ENCODE data around the gene ZKSCAN8. TPM values are rescaled to one million over a fixed set of nuclear protein-coding genes. Genes with fewer than 3 reads are reported as not detected.

Gene ZKSCAN8
- total and polyA plus RNA-seq, 5 donors = 5.5 to 18.2 (median 15.8) TPM

- 40% methylated on average over 1 of the region's 1 CpG for WGBS
- H3K4me3 ChIP-seq (ENCODE audit: low read length) = no peak overlapping the region
- H3K27ac ChIP-seq (ENCODE audit: low read length) = no peak overlapping the region
- H3K9me3 ChIP-seq (ENCODE audit: control insufficient read depth, low read length) = no peaks in the 10 kb centered on the region
- DNase-seq (no peak), ATAC-seq (no peak)
- no peaks in the 10 kb centered on the region for H3K4me1 ChIP-seq (ENCODE audit: control insufficient read depth, insufficient read depth, low read length)
- intact Hi-C loops (cut with DNase I) = no loop called here
- no peaks in the 10 kb centered on the region for H3K27me3 ChIP-seq (ENCODE audit: control insufficient read depth, insufficient read depth)
Measured at GRCh38 chr6:28165563-28165962, 23.9 kb downstream of the ZKSCAN8 start.

DNA sequence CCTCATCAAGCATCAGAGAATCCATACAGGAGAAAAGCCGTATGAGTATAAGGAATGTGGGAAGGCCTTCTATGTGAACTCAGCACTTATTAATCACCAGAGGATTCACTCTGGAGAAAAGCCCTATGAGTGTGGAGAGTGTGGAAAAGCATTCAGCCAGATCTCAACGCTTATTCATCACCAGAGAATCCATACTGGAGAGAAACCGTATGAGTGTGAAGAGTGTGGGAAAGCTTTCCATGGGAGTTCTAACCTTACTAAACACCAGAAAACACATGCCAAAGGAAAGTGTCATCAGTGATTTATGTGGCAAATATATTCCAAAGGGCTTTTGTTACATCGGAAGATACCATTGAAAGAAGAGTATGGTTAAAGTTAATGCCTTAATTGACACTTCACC is 25.4 kb downstream of the ZKSCAN8 start:
- no peaks in the 10 kb centered on the region for H3K9me3 ChIP-seq (ENCODE audit: control insufficient read depth, low read length)
- intact Hi-C loops (cut with DNase I) = no loop called here
- H3K4me3 ChIP-seq (ENCODE audit: low read length) = no peak overlapping the region
- no peaks in the 10 kb centered on the region for H3K4me1 ChIP-seq (ENCODE audit: control insufficient read depth, insufficient read depth, low read length)
- DNase-seq = no peak
- WGBS = 69% methylated on average over 4 of the region's 4 CpGs
- no peak overlapping the region for H3K27ac ChIP-seq (ENCODE audit: low read length)
- ATAC-seq = no peak
- no peaks in the 10 kb centered on the region for H3K27me3 ChIP-seq (ENCODE audit: control insufficient read depth, insufficient read depth)

- H3K9me3 ChIP-seq (ENCODE audit: control insufficient read depth, low read length) = no peaks in the 10 kb centered on the region
- intact Hi-C loops (cut with DNase I) = no loop called here
- no peak overlapping the region for H3K27ac ChIP-seq (ENCODE audit: low read length)
- ATAC-seq (no peak), DNase-seq (no peak)
- H3K27me3 ChIP-seq (ENCODE audit: control insufficient read depth, insufficient read depth) = no peaks in the 10 kb centered on the region
- 71% methylated on average over 1 of the region's 1 CpG for WGBS
- H3K4me3 ChIP-seq (ENCODE audit: low read length) = no peak overlapping the region
- H3K4me1 ChIP-seq (ENCODE audit: control insufficient read depth, insufficient read depth, low read length) = no peaks in the 10 kb centered on the region
Measured at GRCh38 chr6:28167926-28168325, 26.2 kb downstream of the ZKSCAN8 start.

- ATAC-seq (no peak), DNase-seq (no peak)
- no peaks in the 10 kb centered on the region for H3K4me1 ChIP-seq (ENCODE audit: control insufficient read depth, insufficient read depth, low read length)
- H3K27ac ChIP-seq (ENCODE audit: low read length) = no peak overlapping the region
- WGBS = 25% methylated on average over 2 of the region's 2 CpGs
- no peak overlapping the region for H3K4me3 ChIP-seq (ENCODE audit: low read length)
- intact Hi-C loops (cut with DNase I) = no loop called here
- no peaks in the 10 kb centered on the region for H3K9me3 ChIP-seq (ENCODE audit: control insufficient read depth, low read length)
- no peaks in the 10 kb centered on the region for H3K27me3 ChIP-seq (ENCODE audit: control insufficient read depth, insufficient read depth)
Measured at GRCh38 chr6:28171271-28171670, 29.6 kb downstream of the ZKSCAN8 start.

DNA sequence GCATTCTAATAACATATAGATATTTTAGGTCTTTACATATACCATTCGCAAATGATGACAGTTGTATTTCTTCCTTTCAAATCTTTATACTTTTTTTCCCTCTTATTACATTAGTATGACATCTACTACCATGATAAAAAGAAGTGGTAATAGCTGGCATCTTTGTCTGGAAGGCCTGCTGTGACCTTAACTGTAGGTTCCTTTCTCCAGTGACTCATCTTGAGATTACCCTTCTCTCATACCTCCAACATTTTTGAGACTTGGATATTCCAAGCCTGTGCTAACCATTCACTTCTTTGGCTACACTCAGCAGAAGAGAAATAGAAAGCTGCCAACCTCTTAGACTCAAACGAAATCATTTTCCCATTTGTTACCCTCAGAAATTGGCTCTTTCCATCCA is 30.3 kb downstream of the ZKSCAN8 start:
- no peak for DNase-seq
- intact Hi-C loops (cut with DNase I) = no loop called here
- WGBS = 89% methylated on average over 2 of the region's 2 CpGs
- Histone ChIP-seq H3K4me1 (ENCODE audit: control insufficient read depth, insufficient read depth, low read length) (no peaks in the 10 kb centered on the region), H3K27me3 (ENCODE audit: control insufficient read depth, insufficient read depth) (no peaks in the 10 kb centered on the region), H3K9me3 (ENCODE audit: control insufficient read depth, low read length) (no peaks in the 10 kb centered on the region), H3K4me3 (ENCODE audit: low read length) (no peak overlapping the region), H3K27ac (ENCODE audit: low read length) (no peak overlapping the region)
- no peak for ATAC-seq

GRCh38 chr6:28176373-28176772 is 34.7 kb downstream of the ZKSCAN8 start:
- no peaks in the 10 kb centered on the region for H3K27me3 ChIP-seq (ENCODE audit: control insufficient read depth, insufficient read depth)
- H3K4me1 ChIP-seq (ENCODE audit: control insufficient read depth, insufficient read depth, low read length) = no peaks in the 10 kb centered on the region
- no peak overlapping the region for H3K27ac ChIP-seq (ENCODE audit: low read length)
- no peaks in the 10 kb centered on the region for H3K9me3 ChIP-seq (ENCODE audit: control insufficient read depth, low read length)
- 93% methylated on average over 1 of the region's 1 CpG for WGBS
- no peak overlapping the region for H3K4me3 ChIP-seq (ENCODE audit: low read length)
- ATAC-seq (no peak), DNase-seq (no peak)
- intact Hi-C loops (cut with DNase I) = no loop called here

GRCh38 chr6:28182255-28182654 is 40.6 kb downstream of the ZKSCAN8 start:
- DNase-seq = no peak
- Histone ChIP-seq H3K9me3 (ENCODE audit: control insufficient read depth, low read length) (peaks cover 1% of the 10 kb centered on the region), H3K4me1 (ENCODE audit: control insufficient read depth, insufficient read depth, low read length) (no peaks in the 10 kb centered on the region), H3K4me3 (ENCODE audit: low read length) (no peak overlapping the region), H3K27me3 (ENCODE audit: control insufficient read depth, insufficient read depth) (no peaks in the 10 kb centered on the region), H3K27ac (ENCODE audit: low read length) (no peak overlapping the region)
- ATAC-seq = no peak
- WGBS = 54% methylated on average over 1 of the region's 1 CpG
- intact Hi-C loops (cut with DNase I) = no loop called here

- 77% methylated on average over 6 of the region's 6 CpGs for WGBS
- Histone ChIP-seq H3K27me3 (ENCODE audit: control insufficient read depth, insufficient read depth) (no peaks in the 10 kb centered on the region), H3K4me1 (ENCODE audit: control insufficient read depth, insufficient read depth, low read length) (no peaks in the 10 kb centered on the region), H3K27ac (ENCODE audit: low read length) (no peak overlapping the region), H3K9me3 (ENCODE audit: control insufficient read depth, low read length) (peaks cover 16% of the 10 kb centered on the region), H3K4me3 (ENCODE audit: low read length) (no peak overlapping the region)
- ATAC-seq (no peak), DNase-seq (no peak)
- intact Hi-C loops (cut with DNase I) = no loop called here
Measured at GRCh38 chr6:28188111-28188979, 46.7 kb downstream of the ZKSCAN8 start.

GRCh38 chr6:28200020-28200419 is 58.3 kb downstream of the ZKSCAN8 start:
- intact Hi-C loops (cut with DNase I) = no loop called here
- WGBS = 54% methylated on average over 1 of the region's 1 CpG
- no peak for ATAC-seq
- Histone ChIP-seq H3K9me3 (ENCODE audit: control insufficient read depth, low read length) (peaks cover 4% of the 10 kb centered on the region), H3K4me3 (ENCODE audit: low read length) (no peak overlapping the region), H3K4me1 (ENCODE audit: control insufficient read depth, insufficient read depth, low read length) (no peaks in the 10 kb centered on the region), H3K27me3 (ENCODE audit: control insufficient read depth, insufficient read depth) (no peaks in the 10 kb centered on the region), H3K27ac (ENCODE audit: low read length) (no peak overlapping the region)
- DNase-seq = no peak

DNA sequence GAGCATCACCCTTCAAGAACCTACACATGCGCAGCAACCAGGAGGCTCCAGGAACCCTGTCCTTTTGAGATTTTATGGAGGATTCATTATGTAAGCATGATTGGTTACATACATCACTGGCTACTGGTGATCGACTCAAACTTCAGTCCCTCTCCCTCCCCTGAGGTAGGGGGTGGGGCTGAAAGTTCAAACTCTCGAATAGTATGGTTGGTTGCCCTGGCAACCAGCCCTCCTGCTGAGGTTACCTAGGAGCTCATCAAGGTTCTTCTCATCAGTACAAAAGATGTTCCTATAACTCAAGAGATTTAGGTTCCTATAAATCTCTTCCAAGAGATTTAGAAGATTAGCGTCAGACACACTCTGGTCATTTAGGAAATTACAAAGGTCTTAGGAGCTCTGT is 61.5 kb downstream of the ZKSCAN8 start:
- WGBS = 35% methylated on average over 4 of the region's 4 CpGs
- no peak overlapping the region for H3K4me3 ChIP-seq (ENCODE audit: low read length)
- H3K27me3 ChIP-seq (ENCODE audit: control insufficient read depth, insufficient read depth) = no peaks in the 10 kb centered on the region
- DNase-seq = no peak
- no peak overlapping the region for H3K27ac ChIP-seq (ENCODE audit: low read length)
- intact Hi-C loops (cut with DNase I) = no loop called here
- H3K4me1 ChIP-seq (ENCODE audit: control insufficient read depth, insufficient read depth, low read length) = no peaks in the 10 kb centered on the region
- H3K9me3 ChIP-seq (ENCODE audit: control insufficient read depth, low read length) = no peaks in the 10 kb centered on the region
- no peak for ATAC-seq

DNA sequence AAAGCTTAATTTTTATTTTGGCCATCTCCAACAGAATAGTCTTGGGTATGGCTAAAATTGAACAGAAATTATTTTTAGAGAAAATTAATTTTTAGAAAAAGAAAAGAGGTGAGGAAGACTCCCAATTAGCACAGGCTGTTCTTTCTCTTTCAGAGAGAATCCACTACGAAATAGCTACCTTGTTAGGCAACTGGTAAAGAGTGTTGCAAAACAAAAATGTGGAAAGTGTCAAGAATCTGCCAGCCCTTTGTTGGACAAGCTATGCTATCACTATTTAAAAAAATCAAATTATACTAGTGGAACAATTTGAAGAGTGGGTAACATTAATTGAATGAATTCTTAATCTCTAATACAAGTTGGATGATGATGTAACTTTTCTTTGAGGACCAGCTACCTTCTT is 64.2 kb downstream of the ZKSCAN8 start:
- H3K27ac ChIP-seq (ENCODE audit: low read length) = no peak overlapping the region
- WGBS = 51% methylated on average over 1 of the region's 1 CpG
- peaks cover 4% of the 10 kb centered on the region for H3K27me3 ChIP-seq (ENCODE audit: control insufficient read depth, insufficient read depth)
- no peak for ATAC-seq
- DNase-seq = no peak
- H3K4me3 ChIP-seq (ENCODE audit: low read length) = no peak overlapping the region
- intact Hi-C loops (cut with DNase I) = no loop called here
- no peaks in the 10 kb centered on the region for H3K9me3 ChIP-seq (ENCODE audit: control insufficient read depth, low read length)
- no peaks in the 10 kb centered on the region for H3K4me1 ChIP-seq (ENCODE audit: control insufficient read depth, insufficient read depth, low read length)

GRCh38 chr6:28206527-28206926 is 64.8 kb downstream of the ZKSCAN8 start:
- Histone ChIP-seq H3K27me3 (ENCODE audit: control insufficient read depth, insufficient read depth) (peaks cover 8% of the 10 kb centered on the region), H3K4me1 (ENCODE audit: control insufficient read depth, insufficient read depth, low read length) (no peaks in the 10 kb centered on the region), H3K4me3 (ENCODE audit: low read length) (no peak overlapping the region), H3K27ac (ENCODE audit: low read length) (no peak overlapping the region), H3K9me3 (ENCODE audit: control insufficient read depth, low read length) (no peaks in the 10 kb centered on the region)
- no peak for DNase-seq
- WGBS = 34% methylated on average over 3 of the region's 3 CpGs
- ATAC-seq = no peak
- intact Hi-C loops (cut with DNase I) = no loop called here

All from right cardiac atrium (tissue), 5 donors.